NCI-H2196 (cell line): Measurements from ENCODE around the gene LYSMD4.
A peak's percentile ranks its signal among the peaks of the same experiment; 100 is the strongest.
"Not testable (repeated sequence)": the region's sequence is repeated elsewhere in the genome, so short reads cannot be mapped to it uniquely, and the experiment has no call there.

Experiments used
- DNase-seq: peaks from one replicate; lab custom pipeline; 2025; ENCODE audit not compliant: unreplicated experiment; lab: John Stamatoyannopoulos, UW

LYSMD4 gene

DNA sequence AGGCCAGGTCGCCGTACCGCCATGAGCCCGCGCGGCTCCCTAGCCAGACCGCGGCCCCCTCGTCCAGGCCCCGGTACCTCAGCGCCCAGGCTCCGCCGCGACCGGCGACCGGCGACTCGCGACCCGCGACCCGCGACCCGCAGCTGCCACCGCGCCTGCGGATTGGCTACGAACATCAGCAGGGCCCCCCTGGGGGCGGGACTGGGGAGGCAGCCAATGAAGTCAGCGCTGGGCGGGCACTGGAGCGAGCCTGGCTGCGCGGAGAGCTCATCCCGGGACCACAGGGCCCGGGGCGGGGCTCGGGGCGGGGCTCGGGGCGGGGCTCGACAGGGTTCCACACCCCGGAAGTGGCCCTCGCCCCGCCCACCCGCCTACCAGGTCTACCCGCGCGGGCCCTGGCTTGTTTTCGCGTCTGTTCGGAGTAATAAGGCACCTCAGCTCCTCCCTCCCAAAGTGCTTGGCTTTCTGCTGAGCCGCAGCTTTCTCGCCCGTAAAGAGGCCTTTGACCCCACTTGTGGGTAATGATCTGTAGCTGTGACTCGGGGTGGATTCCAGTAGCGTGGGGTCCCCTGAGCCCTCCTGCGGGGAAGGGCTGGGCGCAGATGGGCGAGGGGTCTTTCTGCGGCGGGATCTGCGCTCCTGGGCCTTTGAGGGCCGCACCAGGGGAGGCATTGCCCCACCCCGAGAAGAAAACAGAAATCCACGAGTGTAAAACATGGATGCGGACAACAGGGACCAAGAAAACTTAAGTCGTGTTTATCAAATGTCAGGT lies at the start of gene LYSMD4:
Gene LYSMD4, minus strand, starts transcription at position 170 of the 772 bp plus-strand sequence. CDS start 1,438 bp downstream, outside the sequence.
- peak; percentile 84 for DNase-seq

GRCh38 chr15:99782029-99782428 lies 48.8 kb upstream of the LYSMD4 start:
- DNase-seq: not testable (repeated sequence)

GRCh38 chr15:99777144-99777543 lies 43.9 kb upstream of the LYSMD4 start:
- no peak for DNase-seq

GRCh38 chr15:99764522-99764921 lies 31.3 kb upstream of the LYSMD4 start:
- no peak for DNase-seq

- no peak for DNase-seq
Measured at GRCh38 chr15:99763827-99764226, 30.6 kb upstream of the LYSMD4 start.

- DNase-seq: no peak
Measured at GRCh38 chr15:99762288-99762687, 29.1 kb upstream of the LYSMD4 start.

DNA sequence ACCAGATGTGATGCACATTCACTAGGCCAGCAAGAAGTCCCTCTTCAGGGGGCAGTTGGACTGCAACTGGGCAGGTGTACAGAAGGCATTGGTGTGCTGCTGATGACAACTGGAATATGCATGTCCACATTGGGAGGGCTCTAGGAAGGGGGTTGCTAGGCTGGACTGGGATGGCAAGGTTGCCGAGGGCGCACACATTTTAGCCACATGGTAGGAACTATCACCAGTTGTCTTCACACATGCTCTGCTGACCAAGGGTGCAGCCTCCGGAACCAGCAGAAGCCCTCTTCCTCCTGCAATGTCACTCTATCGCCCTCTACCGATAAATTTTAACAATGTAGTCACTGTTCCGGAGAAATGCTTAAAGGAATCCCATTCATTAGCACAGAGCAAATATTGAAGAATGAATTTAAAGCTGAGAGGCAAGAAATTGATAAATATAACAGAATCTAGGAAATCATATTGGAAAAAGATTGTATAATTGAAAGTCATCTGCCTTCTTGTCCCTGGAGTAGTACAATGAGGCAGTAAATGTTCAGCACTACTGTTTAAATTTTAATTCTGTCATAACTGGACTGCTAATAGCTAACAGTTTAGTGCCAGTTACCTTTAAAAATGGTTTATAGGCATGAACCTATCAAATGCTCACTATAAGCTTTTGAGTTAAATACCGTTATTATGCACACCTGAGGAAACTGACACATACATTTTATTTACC lies 22.6 kb upstream of the LYSMD4 start:
- DNase-seq: peak; percentile 34

DNA sequence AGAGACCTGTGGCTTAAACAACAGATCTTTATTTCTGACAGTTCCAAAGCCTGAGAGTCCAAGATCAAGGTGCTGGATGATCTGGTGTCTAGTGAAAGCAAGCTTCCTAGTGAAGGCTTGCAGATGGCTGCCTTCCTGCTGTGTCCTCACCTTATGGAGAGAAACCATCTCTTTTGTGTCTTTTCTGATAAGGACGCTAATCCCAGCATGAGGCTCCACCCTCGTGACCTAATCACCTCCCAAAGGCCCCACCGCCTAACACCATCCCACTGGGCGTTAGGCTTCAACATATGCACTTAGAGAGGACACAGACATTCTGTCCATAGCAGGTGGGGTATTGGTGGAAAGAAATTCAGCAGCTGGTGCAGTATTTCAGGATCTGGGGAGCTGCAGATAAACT lies 19.8 kb upstream of the LYSMD4 start:
- no peak for DNase-seq

DNA sequence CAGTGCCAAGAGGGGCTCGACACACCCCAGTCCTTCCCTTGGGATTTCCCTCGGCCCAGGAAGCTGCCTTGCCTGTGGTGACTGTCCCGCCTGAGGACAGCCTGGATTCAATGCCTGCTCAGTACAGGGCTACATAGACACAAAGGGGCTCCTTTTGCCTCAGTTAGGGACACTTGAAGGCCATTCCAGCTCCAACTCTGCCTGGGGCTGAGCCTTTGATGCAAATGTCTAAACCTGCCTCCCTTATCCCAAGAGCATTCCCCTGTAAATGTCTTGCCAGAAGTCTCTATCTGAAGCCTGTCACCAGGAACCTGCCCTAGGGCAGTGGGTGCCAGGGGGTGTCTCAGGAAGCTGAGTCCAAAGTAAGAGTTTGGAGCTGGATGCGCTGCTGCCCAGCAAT lies 19.3 kb upstream of the LYSMD4 start:
- no peak for DNase-seq

GRCh38 chr15:99750326-99750725 lies 17.1 kb upstream of the LYSMD4 start:
- DNase-seq: not testable (repeated sequence)

DNA sequence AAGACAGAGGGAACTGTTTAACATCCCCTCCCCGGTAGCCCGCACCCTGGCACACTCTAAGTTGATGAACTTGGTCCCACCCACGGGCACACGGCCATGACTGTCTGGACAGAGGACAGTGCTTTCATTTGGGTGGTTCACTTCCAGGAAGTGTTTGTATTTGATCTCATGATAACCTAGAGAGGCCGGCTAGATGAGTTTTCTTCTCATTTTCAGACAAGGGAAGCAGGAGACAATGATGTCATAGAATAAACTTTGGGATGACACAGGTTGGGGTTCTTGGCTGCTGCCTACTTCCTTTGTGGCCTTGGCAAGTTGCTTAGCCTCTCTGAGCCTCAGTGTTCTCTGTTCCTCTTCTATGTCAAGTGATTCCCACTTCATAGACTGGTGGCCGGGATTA lies 16.1 kb upstream of the LYSMD4 start:
- DNase-seq: no peak

DNA sequence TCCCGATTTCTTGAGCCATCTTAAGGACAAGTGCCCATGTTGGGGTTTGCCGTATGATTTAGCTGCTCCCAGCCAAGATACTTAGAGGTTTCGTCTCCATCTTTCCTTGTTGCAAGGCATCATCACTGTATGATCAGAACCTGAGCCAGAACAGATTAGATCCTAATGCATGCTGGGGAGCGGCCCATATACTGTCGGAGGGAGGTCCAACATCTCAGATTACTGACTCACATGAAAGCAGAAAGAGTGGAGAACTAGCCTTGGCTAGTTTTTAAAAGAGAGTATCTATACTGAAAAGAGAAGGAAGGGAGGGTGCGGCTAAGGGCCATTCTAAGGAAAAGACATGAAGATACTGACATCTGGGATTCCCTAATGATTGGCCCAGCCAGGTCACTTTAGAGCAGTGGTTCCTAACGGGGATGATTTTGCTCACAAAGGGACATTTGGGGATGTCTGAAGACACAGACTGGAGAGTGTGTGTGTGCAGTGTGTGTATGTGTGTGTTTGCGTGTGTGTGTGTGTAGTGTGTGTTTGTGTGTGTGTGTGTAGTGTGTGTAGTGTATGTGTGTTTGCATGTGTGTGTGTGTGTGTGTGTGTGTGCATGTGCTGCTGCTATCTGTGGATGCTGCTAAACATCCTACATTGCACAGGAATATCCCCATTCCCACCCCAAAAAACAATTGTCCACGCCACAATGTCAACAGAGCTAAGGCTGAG lies 12.3 kb upstream of the LYSMD4 start:
- DNase-seq: no peak

DNA sequence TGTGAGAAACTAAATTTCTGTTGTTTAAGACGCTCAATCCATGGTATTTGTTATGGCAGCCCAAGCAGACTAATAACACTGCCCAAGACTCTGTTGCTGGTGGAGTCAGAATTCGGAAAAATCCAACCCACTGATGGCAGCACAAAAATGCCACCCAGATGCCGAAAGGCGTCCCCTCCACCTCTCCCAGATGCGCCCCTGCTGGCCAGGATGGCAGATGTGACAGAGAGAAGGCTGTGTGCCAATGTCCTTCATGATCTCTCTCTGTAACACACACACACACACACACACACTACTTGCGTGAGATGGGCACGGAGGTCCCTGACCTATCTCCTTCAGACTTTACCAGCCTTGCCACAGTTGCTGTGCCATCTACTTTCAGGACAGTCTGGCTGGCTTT lies 10.9 kb upstream of the LYSMD4 start:
- DNase-seq: no peak

DNA sequence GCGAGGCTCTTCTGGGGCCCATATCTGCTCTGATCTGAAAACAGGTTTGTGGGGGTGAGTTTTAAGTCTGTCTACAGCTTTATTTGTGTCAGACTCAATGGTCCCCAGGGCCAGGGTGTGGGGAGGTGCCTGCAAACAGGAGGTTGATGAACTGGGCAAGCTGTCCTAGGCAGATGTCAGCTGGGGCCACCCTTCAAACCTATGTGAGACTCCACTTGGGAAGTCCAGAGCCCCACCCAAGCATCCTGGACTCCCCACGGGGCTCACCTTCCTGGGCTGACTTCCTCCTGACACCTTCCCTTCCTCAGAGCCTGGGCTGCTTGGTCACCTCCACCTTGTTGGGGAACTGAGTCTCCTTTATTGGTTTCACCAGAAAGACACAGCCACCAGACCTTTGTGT lies 8.6 kb upstream of the LYSMD4 start:
- DNase-seq: no peak

DNA sequence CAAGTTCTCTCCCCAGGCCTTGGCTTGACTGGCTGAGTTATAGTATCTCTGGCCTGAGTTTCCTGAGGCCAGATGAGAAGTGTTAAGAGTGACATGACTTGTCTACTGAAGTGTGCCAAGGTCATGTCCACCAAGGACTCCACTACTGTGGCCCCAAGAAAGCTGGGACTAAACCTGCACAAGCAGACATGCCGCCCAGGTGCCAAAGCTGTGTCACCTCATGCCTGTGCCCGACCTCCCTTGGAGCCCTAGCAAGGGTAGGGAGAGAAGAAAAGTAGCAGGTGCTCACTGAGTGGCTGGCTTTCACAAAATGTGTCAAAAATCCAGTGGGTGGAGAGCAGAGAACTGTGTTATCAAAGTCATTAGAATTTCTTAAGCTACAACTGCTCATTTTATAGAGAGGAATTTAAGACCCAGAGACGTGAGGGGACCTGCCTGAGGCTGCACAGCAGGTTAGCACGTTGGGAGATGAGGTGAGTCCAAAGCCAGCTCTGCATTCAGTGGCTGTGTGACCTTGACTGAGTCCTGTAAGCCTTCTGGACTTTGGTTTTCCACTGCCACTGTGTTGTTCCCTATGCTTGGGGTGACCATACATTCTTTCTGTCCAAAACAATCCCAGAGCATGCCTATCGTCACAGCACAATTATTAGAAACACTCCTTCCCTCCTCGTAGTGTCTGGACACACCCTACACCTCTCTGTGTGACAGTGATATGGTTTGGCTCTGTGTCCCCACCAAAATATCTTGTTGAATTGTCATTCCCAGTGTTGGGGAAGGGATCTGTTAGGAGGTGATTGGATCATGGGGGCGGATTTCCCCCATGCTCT lies 5.0 kb upstream of the LYSMD4 start:
- no peak for DNase-seq

DNA sequence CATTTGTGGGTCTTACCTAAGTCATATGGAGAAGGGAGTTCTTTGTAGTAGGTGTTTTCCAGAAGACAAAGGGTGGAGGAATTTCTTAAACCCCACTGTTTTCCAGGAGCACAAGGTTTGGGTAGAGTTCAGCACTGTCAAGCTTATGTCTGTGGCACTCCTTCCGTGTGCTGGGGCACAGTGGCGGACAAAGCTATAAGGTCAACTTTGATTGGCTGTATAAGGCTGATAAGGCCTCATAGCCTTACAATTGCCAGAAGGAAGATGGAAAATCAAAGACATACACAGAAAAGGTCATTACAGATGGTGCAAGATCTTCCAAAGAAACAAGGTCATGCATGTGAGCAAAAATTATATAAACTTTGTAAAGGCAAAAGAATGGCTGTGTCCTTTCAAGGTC lies 3.5 kb upstream of the LYSMD4 start:
- no peak for DNase-seq

- no peak for DNase-seq
Measured at GRCh38 chr15:99735868-99736267, 2.6 kb upstream of the LYSMD4 start.

DNA sequence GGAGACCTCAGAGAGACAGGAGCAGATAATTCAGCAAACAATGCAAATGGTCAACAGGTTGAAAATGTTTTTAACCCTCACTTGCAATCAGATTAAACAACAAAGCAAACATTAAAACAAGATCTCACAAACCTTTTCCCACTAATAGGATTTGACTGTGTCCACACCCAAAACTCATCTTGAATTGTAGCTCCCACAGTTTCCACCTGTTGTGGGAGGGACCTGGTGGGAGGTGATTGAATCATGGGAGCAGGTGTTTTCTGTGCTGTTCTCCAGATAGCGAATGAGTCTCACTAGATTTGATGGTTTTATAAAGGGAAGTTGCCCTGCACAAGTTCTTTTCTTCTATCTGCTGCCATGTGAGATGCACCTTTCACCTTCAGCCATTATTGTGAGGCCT lies 1.3 kb upstream of the LYSMD4 start:
- no peak for DNase-seq

DNA sequence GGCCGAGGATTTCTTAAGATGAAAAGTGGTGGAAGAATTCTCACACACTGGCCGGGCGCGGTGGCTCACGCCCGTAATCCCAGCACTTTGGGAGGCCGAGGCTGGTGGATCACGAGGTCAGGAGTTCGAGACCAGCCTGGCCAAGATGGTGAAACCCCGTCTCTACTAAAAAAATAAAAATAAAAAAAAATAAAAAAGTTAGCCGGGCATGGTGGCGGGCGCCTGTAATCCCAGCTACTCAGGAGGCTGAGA lies 729 bp upstream of the LYSMD4 start:
- not testable (repeated sequence) for DNase-seq

GRCh38 chr15:99732751-99733267 lies 428 bp downstream of the LYSMD4 start:
- DNase-seq: no peak

DNA sequence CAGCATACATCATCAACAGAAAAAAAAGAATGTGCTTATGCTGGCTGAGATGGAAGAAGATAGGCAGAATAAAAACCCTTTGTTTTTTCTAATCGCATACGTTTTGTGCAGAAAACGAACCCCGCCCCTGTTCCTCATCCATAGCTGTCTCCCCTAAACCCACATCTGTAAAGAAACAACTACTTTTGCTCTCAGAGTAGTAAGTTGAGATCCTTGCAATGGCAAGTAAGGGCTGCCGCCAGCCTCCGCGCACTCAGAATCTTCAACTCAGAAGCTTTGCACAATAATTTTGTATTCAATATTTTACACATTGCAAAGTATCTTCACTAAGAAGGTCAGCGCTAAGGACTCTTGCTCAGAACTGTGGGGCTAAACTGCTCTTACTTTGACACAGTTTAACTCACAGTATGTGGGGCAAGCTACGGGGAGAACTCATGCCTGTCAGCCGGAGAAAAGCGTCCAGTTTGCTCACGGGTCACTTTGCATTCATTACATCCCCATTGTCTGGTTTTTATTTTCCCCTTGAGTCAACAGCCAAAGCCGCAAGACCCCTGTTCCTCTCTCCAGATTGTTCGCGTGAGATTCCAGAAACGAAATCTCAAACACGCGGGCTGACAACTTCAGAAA lies 1.0 kb downstream of the LYSMD4 start:
- no peak for DNase-seq
